HG02798 (cell line): ENCODE data around the gene MYMK.

Experiments
- ATAC-seq: cut with Tn5 transposase; IDR thresholded peaks from one replicate; pipeline ENCODE4 v1.9.1; 2021; ENCODE audit warnings: mild to moderate bottlenecking; ENCODE audit not compliant: unreplicated experiment, poor library complexity

Gene MYMK

GRCh38 chr9:133520121-133520835 lies 4.5 kb downstream of the MYMK start:
- no peak for ATAC-seq

- no peak for ATAC-seq
These were observed 5.1 kb downstream of the MYMK start for GRCh38 chr9:133519693-133520092.

- ATAC-seq, result no peak
These were observed 5.9 kb downstream of the MYMK start for GRCh38 chr9:133518706-133519449.

GRCh38 chr9:133518200-133518599 lies 6.6 kb downstream of the MYMK start:
- no peak for ATAC-seq

GRCh38 chr9:133517711-133518110 lies 7.0 kb downstream of the MYMK start:
- no peak for ATAC-seq

GRCh38 chr9:133516961-133517350 lies 7.8 kb downstream of the MYMK start:
- no peak for ATAC-seq

- no peak for ATAC-seq
These were observed 8.4 kb downstream of the MYMK start for GRCh38 chr9:133516256-133516960.

GRCh38 chr9:133515615-133516255 lies 9.0 kb downstream of the MYMK start:
- ATAC-seq, result no peak

- no peak for ATAC-seq
These were observed 9.5 kb downstream of the MYMK start for GRCh38 chr9:133515240-133515610.

- ATAC-seq, result no peak
These were observed 10.1 kb downstream of the MYMK start for GRCh38 chr9:133514460-133515239.

GRCh38 chr9:133513214-133514100 lies 11.3 kb downstream of the MYMK start:
- ATAC-seq, result no peak

GRCh38 chr9:133512253-133513213 lies 12.2 kb downstream of the MYMK start:
- ATAC-seq, result no peak

GRCh38 chr9:133511607-133512006 lies 13.2 kb downstream of the MYMK start:
- no peak for ATAC-seq

- no peak for ATAC-seq
These were observed 13.7 kb downstream of the MYMK start for GRCh38 chr9:133510926-133511505.

GRCh38 chr9:133509179-133510083 lies 15.3 kb downstream of the MYMK start:
- ATAC-seq, result no peak

- no peak for ATAC-seq
These were observed 16.7 kb downstream of the MYMK start for GRCh38 chr9:133508046-133508445.
